Measurements from ENCODE around the gene KMT2C. TPM values are rescaled to one million over a fixed set of nuclear protein-coding genes. Genes with fewer than 3 reads are reported as not detected.
"Not testable (repeated sequence)": the region's sequence is repeated elsewhere in the genome, so short reads cannot be mapped to it uniquely, and the experiment has no call there.

The KMT2C gene
- total RNA-seq, 1 donor from 2014 or later: 68.6 TPM

DNA sequence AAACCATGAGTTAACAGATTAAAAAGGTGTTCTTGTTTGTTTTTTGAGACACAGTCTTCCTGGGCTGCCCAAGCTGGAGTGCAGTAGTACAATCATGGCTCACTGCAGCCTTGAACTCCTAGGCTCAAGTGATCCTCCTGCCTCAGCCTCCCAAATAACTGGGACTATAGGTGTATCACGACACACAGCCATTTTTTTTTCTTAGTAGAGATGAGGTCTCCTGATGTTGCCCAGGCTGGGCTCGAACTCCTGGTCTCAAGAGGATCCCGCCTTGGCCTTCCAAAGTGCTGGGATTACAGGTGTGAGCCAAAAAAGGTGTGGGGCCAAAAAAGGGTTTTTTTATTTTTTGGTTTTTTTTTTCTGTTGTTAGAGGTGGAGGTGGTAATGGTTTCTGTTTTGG is 29.3 kb downstream of the KMT2C start:
- intact Hi-C loops (cut with micrococcal nuclease): no loop called here

DNA sequence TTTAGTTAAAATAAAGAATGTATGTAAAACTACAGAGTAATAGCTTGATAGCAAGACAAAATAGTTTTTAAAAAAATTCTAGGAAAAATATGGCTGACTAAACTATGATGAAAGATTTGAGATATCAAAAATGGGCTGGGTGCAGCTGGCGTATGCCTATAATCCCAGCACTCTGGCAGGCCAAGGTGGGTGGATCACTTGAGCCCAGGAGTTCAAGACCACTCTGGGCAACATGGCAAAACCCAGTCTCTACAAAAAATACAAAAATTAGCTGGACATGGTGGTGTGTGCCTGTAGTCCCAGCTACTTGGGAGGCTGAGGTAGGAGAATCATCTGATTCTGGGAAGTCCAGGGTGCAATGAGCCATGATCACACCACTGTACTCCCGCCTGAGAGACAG is 29.8 kb downstream of the KMT2C start:
- intact Hi-C loops (cut with micrococcal nuclease): not testable (repeated sequence)

DNA sequence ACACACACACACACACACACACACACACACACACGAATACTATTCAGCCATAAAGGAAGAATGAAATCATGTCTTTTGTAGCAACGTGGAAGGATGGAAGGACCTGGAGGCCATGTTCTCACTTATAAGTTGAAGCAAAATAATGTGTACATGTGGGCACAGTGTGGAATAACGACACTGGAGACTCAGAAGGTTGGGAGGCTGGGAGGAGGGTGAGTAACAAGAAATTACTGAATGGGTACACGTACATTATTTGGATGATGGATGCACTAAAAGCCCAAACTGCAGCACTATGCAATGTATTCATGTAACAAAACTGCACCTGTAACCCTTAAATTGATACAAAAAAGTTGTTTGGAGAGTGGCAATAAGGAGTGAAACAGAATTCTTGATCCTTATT is 32.1 kb downstream of the KMT2C start:
- intact Hi-C loops (cut with micrococcal nuclease): no loop called here

DNA sequence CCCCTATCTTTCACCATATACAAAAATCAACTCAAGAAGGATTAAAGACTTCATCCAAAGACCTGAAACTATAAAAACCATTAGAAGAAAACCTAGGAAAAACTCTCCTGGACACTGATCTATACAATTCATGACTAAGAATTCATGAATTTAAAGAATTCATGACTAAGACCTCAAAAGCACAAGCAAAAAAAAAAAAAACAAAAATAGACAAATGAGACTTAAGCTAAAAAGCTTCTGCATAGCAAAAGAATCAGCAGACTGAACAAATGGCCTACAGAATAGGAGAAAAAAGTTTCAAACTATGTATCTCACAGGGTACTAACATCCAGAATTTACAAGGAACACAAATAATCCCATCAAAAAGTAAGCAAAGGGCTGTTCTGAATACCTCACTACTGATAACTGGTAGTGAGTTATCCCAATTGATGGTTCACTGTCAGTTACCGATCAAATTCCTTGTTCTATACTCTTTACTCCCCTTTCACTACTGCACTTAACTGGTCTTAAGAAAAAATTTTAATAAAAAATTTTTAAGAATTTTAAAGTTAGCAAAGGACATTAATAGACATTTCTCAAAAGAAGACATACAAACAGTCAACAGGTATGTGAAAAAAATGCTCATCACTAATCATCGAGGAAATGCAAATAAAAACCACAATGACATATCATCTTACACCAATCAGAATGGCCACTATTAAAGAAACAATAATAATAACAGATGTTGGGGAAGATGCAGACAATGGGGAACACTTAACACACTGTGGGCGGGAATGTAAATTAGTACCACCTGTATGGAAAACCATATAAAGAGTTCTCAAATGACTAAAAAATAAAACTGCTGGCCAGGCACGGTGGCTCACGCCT is 33.2 kb downstream of the KMT2C start:
- intact Hi-C loops (cut with micrococcal nuclease): no loop called here

DNA sequence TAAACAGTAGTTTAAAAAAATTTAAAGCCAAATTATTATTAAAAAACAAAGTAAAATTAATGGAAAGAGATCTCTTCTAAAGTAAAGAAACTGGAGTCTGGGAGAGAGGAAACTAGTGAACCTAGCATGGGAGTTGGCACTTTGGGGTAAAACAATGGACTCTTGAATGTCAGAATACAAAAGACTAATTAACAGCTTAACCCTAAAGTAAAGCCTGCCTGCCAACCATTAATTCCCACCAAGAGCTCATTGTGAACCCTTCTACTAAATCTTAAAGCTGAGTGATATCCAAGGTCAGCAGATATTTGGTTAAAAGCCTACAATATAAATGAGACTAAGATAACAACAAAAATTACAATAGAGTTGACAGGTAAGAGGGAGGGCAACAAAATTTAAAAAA is 36.5 kb downstream of the KMT2C start:
- intact Hi-C loops (cut with micrococcal nuclease): no loop called here

DNA sequence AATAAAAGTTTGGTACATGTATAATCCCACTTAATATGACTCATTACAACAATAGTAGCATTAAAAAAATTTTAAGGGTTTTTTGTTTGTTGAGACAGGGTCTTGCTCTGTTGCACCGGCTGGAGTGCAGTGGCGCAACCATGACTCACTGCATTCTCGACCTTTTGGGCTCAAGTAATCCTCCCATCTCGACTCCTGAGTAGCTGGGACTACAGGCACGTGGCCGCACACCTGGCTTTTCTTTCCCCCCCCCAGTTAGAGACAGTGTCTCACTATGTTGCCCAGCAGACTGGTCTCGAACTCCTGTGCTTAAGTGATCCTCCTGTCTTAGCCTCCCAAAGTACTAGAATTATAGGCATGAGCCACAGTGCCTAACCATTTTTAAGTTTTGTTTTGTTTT is 40.7 kb downstream of the KMT2C start:
- intact Hi-C loops (cut with micrococcal nuclease): no loop called here

DNA sequence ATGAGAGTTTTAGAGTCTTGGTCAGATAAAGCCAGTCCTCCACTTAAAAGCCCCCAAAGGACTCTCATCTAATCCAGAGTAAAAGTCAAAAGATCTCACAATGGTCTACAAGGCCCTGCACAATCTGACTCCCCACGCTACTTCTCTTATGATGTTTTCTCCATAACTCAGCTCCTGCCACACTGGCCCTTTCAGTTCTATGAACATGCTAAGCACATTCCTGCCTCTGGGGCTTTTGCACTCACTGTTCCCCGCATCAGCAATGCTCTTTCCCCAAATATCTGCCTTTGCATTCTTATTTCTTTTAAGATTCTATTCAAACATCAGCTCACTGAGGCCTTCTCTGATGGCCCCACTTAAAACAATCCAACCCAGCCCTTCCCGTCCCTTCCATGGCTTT is 41.6 kb downstream of the KMT2C start:
- intact Hi-C loops (cut with micrococcal nuclease): not testable (repeated sequence)

DNA sequence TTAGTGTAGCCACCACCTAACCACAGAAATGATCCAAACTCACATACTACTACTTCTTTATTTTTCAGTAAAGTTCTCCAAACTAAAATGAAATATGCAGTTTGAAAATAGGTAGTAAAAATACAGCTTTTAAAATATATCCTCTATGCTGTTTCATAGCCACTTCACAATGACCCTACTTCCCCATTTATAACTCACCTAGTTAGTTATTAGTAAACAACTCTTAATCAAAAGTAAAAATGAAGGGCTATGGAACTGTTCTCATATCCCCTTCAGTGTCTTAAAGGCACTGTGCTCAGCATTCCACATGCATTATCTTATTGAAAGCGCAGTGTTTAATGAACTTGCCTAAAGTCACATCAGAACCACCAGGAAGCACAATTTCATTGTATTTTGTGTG is 43.5 kb downstream of the KMT2C start:
- intact Hi-C loops (cut with micrococcal nuclease): no loop called here

DNA sequence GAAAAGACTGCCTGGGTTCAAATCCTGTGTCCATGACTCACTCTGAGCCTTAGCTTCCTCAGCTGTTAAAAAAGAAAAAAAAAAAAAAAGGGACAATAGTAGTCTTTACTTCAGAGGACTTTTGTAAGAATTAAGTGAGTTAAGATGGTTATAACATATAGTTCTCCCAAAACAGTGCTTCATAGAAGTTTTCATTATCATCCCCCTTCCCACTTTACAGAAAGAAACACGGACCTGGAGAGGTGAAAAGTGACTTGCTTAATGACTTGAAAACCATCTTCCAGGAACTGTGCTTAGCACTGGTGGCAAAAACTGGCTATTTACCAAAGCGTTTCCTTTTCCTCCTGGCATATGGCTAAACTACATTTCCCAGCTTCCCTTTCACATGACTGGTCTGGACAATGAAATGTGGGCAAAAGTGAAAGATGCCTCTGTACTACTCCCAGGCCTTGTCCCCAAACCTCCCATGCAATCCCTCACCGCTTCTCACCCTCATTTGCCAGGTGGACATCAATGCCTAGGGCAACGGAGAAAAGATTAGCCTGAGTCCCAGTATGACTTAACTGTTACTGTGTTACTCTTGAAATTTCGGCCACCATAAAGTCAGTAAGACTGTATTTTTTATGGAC is 49.6 kb downstream of the KMT2C start:
- intact Hi-C loops (cut with micrococcal nuclease): not testable (repeated sequence)

DNA sequence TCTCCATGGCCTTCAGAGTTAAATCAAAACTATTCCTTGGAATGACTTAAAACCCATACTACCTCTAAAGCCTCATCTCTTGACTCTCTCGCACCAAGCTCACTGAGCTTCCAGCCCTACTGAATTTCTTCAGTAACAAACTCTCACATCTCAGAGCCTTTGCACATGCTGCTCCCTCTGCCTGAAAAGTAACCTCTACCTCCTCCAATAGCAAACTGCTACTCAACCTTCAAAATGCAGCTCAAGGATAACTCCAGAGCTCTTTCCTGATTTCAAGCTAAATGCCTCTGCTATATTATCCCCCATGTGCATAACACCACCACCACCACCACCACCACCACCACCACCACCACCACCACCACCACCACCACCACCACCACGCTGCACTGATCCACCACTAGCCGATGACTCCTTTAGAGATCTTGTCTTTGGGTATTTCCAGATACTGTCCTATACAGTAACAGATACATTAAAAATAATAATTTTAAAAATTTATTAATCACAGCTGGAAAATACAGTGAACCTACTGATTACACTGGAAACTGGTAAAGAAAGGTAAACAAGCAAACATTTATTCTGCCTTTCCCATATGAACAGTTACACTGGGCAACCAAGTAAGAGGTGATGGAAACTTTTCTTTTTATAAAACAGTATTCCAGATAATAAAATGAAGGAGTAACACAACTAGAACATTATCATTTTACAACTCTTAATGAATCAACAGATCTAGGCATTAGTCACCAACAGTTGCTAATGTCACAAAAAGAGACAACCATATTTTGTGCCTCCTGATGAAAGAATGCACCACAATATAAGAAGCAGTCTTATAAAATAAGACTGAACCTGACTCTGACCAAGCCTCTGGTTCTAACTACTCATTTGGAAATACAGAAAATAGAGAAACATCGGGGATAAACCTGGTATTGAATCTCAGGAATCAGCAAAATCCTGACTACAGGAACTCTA is 51.3 kb downstream of the KMT2C start:
- intact Hi-C loops (cut with micrococcal nuclease): not testable (repeated sequence)

DNA sequence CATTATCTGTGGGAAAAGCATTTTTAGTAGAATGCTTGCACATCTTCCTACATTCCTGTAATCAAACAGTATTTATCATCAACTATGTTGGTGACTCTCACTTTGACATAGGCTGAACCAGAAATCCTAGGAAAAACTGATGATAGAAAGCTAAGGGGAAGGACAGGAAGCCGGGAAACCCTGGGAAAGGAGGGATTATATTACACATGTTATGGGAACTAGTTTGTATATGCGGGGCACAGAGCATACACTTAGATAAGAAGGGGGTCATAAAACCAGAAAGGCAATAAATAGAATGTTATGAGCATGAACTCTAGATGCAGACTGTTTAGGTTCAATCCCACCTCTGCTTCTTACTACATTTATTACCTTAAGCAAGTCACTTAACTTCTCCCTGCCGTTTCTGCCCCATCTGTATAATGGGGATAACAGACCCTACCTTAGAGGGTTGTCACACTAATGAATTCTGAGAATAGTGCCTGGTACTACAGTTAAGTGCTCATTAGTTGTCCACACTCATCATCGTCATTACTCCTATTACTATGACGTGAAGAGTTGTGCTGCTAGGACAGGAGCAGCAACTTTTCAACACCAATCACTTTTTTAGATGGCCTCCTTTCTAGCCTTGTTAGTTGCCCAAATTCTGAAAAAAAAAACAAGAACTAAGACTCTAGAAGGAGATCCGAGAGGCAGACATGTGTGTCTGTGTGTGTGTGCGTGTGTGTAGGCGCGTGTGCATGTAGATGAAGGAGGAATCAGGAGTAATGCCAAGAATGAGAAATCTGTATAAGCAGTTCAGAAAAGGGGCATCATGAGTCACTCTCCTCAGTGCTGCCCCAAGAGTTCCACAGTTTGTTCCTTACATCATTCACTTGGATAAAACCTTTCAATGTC is 52.2 kb downstream of the KMT2C start:
- intact Hi-C loops (cut with micrococcal nuclease): no loop called here

DNA sequence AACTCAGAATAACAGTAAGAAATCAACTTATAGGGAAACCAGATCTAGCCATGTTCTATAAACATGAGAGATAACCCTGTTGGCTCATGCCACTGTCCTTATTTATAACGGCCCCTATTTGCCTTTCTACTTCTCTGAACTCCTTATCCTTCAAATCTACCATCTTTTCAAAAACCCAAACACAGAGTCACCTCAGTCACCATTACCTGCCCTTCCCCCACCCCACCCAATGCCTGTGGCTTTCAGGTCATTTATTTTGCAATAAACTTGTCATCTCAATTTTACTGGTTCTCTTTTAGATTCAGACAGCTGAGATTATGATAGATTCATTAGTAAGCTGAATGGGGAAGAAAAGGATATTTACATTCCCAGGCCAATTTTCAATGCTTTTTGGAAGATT is 53.6 kb downstream of the KMT2C start:
- intact Hi-C loops (cut with micrococcal nuclease): no loop called here

DNA sequence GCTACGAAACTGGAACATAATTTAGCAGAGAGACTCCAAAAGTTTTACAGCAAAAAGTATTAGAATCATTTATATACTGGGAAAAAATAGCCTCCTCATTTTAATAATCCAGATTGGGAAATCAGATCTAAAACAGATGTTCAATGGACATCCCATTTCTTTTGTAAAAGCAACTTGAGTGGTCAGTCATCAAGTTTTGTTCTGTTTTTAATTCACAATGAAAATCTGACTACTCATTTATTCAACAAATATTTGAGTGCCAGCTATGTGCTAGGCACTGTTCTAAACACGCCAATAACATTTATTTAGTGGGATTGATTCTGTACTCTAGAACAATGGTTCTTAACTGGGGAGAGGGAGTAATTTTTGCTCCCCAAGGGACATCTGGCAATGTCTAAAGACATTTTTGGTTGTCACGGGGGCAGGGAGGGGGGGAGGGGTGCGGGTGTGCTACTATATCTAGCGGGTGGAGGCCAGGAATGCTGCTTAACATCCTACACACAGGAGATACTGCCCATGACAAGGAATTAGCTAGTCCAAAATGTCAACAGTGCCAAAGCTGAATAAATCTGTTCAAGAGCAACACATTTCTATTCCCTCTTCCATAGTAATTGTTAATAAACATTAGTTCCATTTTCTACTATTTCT is 54.7 kb downstream of the KMT2C start:
- intact Hi-C loops (cut with micrococcal nuclease): not testable (repeated sequence)

DNA sequence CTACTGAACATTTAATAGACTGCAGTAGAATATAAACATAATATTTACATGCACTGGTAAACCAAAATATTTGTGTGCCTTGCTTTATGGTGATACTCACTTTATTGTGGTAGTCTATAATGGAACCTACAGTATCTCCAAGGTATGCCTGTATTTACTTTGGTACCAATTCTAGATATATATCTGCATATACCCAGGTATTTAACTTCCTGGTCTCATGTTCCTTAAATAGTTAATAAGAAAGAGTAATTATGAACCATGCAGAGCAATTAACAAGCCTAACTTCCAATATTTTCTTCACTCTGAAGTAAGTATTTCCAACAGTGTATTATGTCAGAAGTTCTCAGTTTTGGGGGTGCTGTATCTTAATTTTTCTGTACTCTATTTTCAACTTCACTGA is 57.3 kb downstream of the KMT2C start:
- intact Hi-C loops (cut with micrococcal nuclease): not testable (repeated sequence)

DNA sequence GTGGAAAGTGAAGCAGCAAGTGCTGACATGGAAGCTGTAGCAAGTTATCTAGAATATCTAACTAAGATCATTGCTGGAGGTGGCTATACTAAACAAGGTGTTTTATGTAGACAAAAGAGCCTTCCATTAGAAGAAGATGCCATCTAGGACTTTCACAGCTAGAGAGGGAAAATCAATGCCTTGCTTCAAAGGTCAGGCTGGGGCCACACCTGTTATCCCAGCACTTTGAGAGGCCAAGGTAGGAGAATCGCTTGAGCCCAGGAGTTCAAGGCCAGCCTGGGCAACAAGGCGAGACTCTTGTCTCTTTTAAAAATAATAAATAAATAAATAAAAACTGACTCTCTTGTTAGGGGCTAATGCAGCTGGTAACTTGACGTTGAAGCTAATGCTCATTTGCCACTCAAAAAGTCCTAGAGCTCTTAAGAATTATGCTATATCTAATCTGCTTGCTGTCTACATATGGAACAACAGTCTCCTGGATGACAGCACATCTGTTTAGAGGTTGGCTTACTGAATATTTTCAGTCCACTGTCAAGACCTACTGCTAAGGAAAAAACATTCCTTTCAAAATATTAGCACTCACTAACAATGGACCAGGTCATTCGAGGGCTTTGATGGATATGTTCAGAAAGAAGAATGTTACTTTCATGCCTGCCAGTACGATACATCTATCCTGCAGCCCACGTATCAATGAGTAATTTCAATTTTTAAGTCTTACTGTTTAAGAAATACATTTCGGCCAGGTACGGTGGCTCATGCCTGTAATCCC is 58.9 kb downstream of the KMT2C start:
- intact Hi-C loops (cut with micrococcal nuclease): not testable (repeated sequence)

DNA sequence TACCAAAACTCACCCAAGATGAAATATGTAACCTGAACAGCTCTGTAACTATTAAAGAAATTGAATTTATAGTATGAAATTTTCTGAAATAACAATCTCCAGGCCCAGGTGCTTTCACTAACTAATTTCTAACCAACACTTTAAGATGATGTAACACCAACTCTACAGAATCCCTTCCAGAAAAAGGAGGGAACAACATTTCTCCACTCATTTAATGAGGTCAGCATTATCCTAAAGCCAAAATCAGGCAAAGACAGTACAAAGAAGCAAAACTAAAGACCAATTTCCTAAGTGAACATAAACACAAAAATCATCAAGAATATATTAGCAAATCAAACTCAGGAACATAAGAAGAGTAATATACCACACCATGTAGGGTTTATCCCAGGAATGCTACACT is 65.5 kb downstream of the KMT2C start:
- intact Hi-C loops (cut with micrococcal nuclease): no loop called here

DNA sequence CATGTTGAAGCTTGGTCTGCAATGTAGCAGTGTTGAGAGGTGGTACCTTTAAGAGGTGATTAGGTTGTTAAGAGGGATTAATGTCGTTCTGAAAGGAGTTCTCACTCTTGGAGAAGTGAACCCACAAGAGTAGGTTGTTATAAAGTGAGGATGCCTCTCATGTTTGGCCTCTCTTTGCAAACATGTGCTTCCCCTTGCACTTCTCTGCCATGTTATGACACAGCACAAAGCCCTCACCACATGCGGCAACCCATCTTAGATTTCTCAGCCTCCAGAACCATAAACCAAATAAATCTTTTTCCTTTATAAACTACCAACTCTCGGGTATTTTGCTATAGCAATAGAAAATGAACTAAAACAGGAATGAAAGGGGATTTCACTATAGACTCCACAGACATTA is 66.3 kb downstream of the KMT2C start:
- intact Hi-C loops (cut with micrococcal nuclease): no loop called here

DNA sequence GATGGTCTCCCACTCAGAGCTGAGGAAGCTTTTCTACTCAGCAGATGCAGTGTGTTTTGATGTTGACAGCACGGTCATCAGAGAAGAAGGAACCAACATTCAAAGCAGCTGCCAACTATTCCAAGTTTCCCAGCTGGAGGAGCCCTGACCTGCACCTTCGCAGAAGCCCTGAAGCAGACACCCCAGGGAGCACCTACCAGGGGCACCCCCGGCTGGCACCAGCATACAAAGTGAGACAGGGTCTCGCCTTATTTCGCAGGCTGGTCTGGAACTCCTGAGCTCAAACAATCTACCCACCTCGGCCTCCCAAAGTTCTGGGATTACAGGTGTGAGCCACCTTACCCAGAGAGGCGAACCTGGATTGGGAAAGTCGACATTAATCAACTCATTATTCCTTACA is 68.6 kb downstream of the KMT2C start:
- intact Hi-C loops (cut with micrococcal nuclease): no loop called here

DNA sequence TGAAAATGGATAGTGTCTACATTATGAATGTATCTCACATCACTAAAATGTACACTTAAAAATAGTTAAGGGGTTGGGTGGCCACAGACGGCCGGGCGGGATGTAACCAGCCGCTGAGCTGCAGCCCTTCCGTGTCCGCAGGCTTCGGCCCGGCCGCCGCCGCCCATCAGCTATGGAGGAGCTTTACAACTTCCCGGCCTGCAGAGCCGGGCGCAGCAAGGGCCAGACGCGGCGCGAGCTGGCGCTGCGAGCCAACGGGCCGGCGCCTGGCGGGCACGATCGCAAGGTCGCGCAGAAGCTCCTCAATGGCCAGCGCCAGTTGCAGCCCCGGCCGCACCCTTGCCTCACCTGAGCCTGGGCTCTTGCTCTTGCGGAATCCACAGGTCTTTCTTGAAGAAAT is 69.1 kb downstream of the KMT2C start:
- intact Hi-C loops (cut with micrococcal nuclease): no loop called here

Data from T-helper 1 cell treated with Interleukin-12 subunit alpha and Interleukin-12 subunit beta and Interleukin-4 antibody, amounts not matched to agents 30 ng/mL and 1 ng/mL, for 36 hours (primary cell).